GM23338 (cell line): Measurements from ENCODE around the gene HOXD9. TPM values are rescaled to one million over a fixed set of nuclear protein-coding genes. Genes with fewer than 3 reads are reported as not detected.

Source experiments
- ATAC-seq: fragments of 200-7000 bp; cut with Tn5 transposase; 3 replicates; pipeline ENCODE4 v1.9.1; 2020
- DNase-seq: peaks from one replicate; pipeline ENCODE4 v3.0.0-alpha.2; 2015; ENCODE audit warnings: low spot score
- H2AFZ ChIP-seq: fragments of 200-600 bp; sonication (generic); 2 replicates; pipeline ENCODE4 v1.8.0; 2016; ENCODE audit warnings: antibody characterized with exemption, mild to moderate bottlenecking, moderate library complexity
- H3F3A ChIP-seq: fragments of 200-600 bp; sonication (generic); replicated peaks from 2 replicates; pipeline ENCODE4 v1.8.0; 2017; ENCODE audit warnings: antibody characterized with exemption, mixed run types, low read depth
- H3K27ac ChIP-seq: fragments of 200-600 bp; sonication (generic); 2 replicates; pipeline ENCODE4 v1.6.1; 2016; ENCODE audit warnings: low read depth
- H3K27me3 ChIP-seq: fragments of 200-600 bp; sonication (generic); 2 replicates; pipeline ENCODE4 v1.8.0; 2016; ENCODE audit warnings: mild to moderate bottlenecking, mixed run types, moderate library complexity; ENCODE audit not compliant: insufficient read depth
- H3K36me3 ChIP-seq: fragments of 200-600 bp; sonication (generic); 2 replicates; pipeline ENCODE4 v1.8.0; 2016; ENCODE audit warnings: mild to moderate bottlenecking; ENCODE audit not compliant: insufficient read depth
- H3K4me1 ChIP-seq: fragments of 200-600 bp; sonication (generic); 2 replicates; pipeline ENCODE4 v1.8.0; 2016; ENCODE audit warnings: mild to moderate bottlenecking, moderate library complexity; ENCODE audit not compliant: insufficient read depth
- H3K4me2 ChIP-seq: fragments of 200-600 bp; sonication (generic); 2 replicates; pipeline ENCODE4 v1.7.1; 2017; ENCODE audit warnings: mixed run types
- H3K4me3 ChIP-seq: fragments of 200-600 bp; sonication (generic); 2 replicates; pipeline ENCODE4 v1.6.1; 2016; ENCODE audit warnings: mixed run types
- H3K79me2 ChIP-seq: fragments of 200-600 bp; sonication (generic); replicated peaks from 2 replicates; pipeline ENCODE4 v1.8.0; 2017; ENCODE audit warnings: mild to moderate bottlenecking; ENCODE audit not compliant: insufficient read depth
- H3K9me2 ChIP-seq: fragments of 200-600 bp; sonication (generic); 2 replicates; pipeline ENCODE4 v1.8.0; 2017; ENCODE audit not compliant: insufficient read depth
- H4K20me1 ChIP-seq: fragments of 200-600 bp; sonication (generic); replicated peaks from 2 replicates; pipeline ENCODE4 v1.8.0; 2017; ENCODE audit warnings: mild to moderate bottlenecking; ENCODE audit not compliant: insufficient read depth
- H3K27ac Mint-ChIP-seq: 2 replicates; pipeline ENCODE4 v1.8.0; 2020; ENCODE audit warnings: inconsistent platforms, mild to moderate bottlenecking, moderate library complexity, mixed read lengths
- H3K27me3 Mint-ChIP-seq: 3 replicates; pipeline ENCODE4 v1.8.0; 2022; ENCODE audit warnings: low read depth, mild to moderate bottlenecking, moderate library complexity, mixed read lengths, inconsistent platforms; ENCODE audit not compliant: insufficient read depth, poor library complexity
- H3K36me3 Mint-ChIP-seq: 3 replicates; pipeline ENCODE4 v1.8.0; 2021; ENCODE audit warnings: low read depth, mild to moderate bottlenecking, inconsistent platforms, moderate library complexity, mixed read lengths
- H3K4me1 Mint-ChIP-seq: 3 replicates; pipeline ENCODE4 v1.8.0; 2020; ENCODE audit warnings: mild to moderate bottlenecking, inconsistent platforms, mixed read lengths
- H3K4me3 Mint-ChIP-seq: 3 replicates; pipeline ENCODE4 v1.8.0; 2021; ENCODE audit warnings: moderate library complexity, mild to moderate bottlenecking, inconsistent platforms, mixed read lengths
- H3K9me3 Mint-ChIP-seq: 3 replicates; pipeline ENCODE4 v1.8.0; 2020; ENCODE audit warnings: moderate library complexity, mild to moderate bottlenecking, inconsistent platforms, mixed read lengths
- CTCF ChIP-seq, 2 experiments: fragments of 200-600 bp in 1 of 2; sonication (generic) in 1 of 2; conservative IDR thresholded peaks; 2 replicates each; pipeline versions ENCODE4 v1.5.1 to v1.6.1; 2016 to 2017; ENCODE audit warnings: antibody characterized with exemption in 2 of 2, low read depth in 2 of 2, mild to moderate bottlenecking in 2 of 2, moderate library complexity in 1 of 2
- EZH2 ChIP-seq: fragments of 200-600 bp; sonication (generic); IDR thresholded peaks from one replicate; pipeline ENCODE4 v1.8.0; 2017; ENCODE audit warnings: antibody characterized with exemption, mild to moderate bottlenecking, low read depth; ENCODE audit not compliant: unreplicated experiment
- EZH2phosphoT487 ChIP-seq: fragments of 200-600 bp; sonication (generic); IDR thresholded peaks from one replicate; pipeline ENCODE4 v1.8.1; 2018; ENCODE audit warnings: antibody characterized with exemption; ENCODE audit not compliant: unreplicated experiment
- STAT1 ChIP-seq: IDR thresholded peaks from one replicate; pipeline ENCODE4 v1.6.1; 2016; ENCODE audit warnings: antibody characterized with exemption; ENCODE audit not compliant: unreplicated experiment
- polyA plus RNA-seq: library from polyadenylated mRNA; unstranded; fragments of >200 nt; fragmentation: Nextera tagmentation; extraction: Ambion mirVana; gene quantifications from 2 replicates; pipeline ENCODE4 v1.2.1, GENCODE V29; 2016
- total RNA-seq: library from RNA; depleted of rRNA; stranded (reverse); fragments of >200 nt; shearing (Covaris generic); gene quantifications from 2 replicates; pipeline ENCODE4 v1.2.3, GENCODE V29; 2014
- TF ChIP-seq, protein P1 (sequence below): fragments of 250-450 bp; sonication (Bioruptor Pico); IDR thresholded peaks from 2 replicates; pipeline ENCODE4 v1.5.0; 2020; ENCODE audit warnings: mild to moderate bottlenecking, moderate library complexity
- TF ChIP-seq, protein P2 (sequence below): IDR thresholded peaks from 2 replicates; pipeline ENCODE4 v1.6.1; 2016; ENCODE audit warnings: antibody characterized with exemption

Gene HOXD9
- total and polyA plus RNA-seq, 2 experiments from 2014 or later: not detected

- Histone ChIP-seq H3K36me3 (no peaks in the 10 kb centered on the region), H2AFZ (peak overlapping the region; percentile 97), H3K4me1 (peaks cover 19% of the 10 kb centered on the region), H3K27ac (no peak overlapping the region), H3F3A (peaks cover 31% of the 10 kb centered on the region), H3K79me2 (no peaks in the 10 kb centered on the region), H3K27me3 (peaks cover 100% of the 10 kb centered on the region), H3K4me3 (peak overlapping the region; percentile 64), H3K4me2 (peak overlapping the region; percentile 81), H3K9me2 (no peaks in the 10 kb centered on the region), H4K20me1 (peaks cover 32% of the 10 kb centered on the region)
- Mint-ChIP-seq H3K36me3 (no peaks in the 10 kb centered on the region; the same call in 2 of the 3 replicates), H3K27ac (no peak overlapping the region), H3K4me3 (peak overlapping the region; percentile 62), H3K4me1 (peaks cover 14% of the 10 kb centered on the region), H3K27me3 (peaks cover 98% of the 10 kb centered on the region), H3K9me3 (peaks cover 3% of the 10 kb centered on the region; the same call in 1 of the 3 replicates)
- peak; percentile 81 for ATAC-seq
- no peak for TF ChIP-seq EZH2phosphoT487
- TF ChIP-seq, protein P1, sequence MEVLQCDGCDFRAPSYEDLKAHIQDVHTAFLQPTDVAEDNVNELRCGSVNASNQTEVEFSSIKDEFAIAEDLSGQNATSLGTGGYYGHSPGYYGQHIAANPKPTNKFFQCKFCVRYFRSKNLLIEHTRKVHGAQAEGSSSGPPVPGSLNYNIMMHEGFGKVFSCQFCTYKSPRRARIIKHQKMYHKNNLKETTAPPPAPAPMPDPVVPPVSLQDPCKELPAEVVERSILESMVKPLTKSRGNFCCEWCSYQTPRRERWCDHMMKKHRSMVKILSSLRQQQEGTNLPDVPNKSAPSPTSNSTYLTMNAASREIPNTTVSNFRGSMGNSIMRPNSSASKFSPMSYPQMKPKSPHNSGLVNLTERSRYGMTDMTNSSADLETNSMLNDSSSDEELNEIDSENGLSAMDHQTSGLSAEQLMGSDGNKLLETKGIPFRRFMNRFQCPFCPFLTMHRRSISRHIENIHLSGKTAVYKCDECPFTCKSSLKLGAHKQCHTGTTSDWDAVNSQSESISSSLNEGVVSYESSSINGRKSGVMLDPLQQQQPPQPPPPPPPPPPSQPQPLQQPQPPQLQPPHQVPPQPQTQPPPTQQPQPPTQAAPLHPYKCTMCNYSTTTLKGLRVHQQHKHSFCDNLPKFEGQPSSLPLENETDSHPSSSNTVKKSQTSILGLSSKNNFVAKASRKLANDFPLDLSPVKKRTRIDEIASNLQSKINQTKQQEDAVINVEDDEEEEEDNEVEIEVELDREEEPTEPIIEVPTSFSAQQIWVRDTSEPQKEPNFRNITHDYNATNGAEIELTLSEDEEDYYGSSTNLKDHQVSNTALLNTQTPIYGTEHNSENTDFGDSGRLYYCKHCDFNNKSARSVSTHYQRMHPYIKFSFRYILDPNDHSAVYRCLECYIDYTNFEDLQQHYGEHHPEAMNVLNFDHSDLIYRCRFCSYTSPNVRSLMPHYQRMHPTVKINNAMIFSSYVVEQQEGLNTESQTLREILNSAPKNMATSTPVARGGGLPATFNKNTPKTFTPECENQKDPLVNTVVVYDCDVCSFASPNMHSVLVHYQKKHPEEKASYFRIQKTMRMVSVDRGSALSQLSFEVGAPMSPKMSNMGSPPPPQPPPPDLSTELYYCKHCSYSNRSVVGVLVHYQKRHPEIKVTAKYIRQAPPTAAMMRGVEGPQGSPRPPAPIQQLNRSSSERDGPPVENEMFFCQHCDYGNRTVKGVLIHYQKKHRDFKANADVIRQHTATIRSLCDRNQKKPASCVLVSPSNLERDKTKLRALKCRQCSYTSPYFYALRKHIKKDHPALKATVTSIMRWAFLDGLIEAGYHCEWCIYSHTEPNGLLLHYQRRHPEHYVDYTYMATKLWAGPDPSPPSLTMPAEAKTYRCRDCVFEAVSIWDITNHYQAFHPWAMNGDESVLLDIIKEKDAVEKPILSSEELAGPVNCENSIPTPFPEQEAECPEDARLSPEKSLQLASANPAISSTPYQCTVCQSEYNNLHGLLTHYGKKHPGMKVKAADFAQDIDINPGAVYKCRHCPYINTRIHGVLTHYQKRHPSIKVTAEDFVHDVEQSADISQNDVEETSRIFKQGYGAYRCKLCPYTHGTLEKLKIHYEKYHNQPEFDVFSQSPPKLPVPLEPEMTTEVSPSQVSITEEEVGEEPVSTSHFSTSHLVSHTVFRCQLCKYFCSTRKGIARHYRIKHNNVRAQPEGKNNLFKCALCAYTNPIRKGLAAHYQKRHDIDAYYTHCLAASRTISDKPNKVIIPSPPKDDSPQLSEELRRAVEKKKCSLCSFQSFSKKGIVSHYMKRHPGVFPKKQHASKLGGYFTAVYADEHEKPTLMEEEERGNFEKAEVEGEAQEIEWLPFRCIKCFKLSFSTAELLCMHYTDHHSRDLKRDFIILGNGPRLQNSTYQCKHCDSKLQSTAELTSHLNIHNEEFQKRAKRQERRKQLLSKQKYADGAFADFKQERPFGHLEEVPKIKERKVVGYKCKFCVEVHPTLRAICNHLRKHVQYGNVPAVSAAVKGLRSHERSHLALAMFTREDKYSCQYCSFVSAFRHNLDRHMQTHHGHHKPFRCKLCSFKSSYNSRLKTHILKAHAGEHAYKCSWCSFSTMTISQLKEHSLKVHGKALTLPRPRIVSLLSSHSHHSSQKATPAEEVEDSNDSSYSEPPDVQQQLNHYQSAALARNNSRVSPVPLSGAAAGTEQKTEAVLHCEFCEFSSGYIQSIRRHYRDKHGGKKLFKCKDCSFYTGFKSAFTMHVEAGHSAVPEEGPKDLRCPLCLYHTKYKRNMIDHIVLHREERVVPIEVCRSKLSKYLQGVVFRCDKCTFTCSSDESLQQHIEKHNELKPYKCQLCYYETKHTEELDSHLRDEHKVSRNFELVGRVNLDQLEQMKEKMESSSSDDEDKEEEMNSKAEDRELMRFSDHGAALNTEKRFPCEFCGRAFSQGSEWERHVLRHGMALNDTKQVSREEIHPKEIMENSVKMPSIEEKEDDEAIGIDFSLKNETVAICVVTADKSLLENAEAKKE (CRISPR knock-in tag): no peak
- TF ChIP-seq EZH2: peak; percentile 25
- no peak for TF ChIP-seq STAT1
- TF ChIP-seq, protein P2, sequence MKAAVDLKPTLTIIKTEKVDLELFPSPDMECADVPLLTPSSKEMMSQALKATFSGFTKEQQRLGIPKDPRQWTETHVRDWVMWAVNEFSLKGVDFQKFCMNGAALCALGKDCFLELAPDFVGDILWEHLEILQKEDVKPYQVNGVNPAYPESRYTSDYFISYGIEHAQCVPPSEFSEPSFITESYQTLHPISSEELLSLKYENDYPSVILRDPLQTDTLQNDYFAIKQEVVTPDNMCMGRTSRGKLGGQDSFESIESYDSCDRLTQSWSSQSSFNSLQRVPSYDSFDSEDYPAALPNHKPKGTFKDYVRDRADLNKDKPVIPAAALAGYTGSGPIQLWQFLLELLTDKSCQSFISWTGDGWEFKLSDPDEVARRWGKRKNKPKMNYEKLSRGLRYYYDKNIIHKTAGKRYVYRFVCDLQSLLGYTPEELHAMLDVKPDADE: peak; percentile 62; the same call in 1 of the 2 replicates
- TF ChIP-seq CTCF (conservative IDR thresholded peaks at IDR 0.05; ENCODE audit: low read depth in 2 of 2): peak; percentile 75 to 93
- DNase-seq: peak; percentile 87
These were observed 18.2 kb downstream of the HOXD9 start for GRCh38 chr2:176140513-176141317.
